GM12891 (cell line): ENCODE data around the gene APOLD1.

ENCODE experiments used
- PAX5 ChIP-seq: IDR thresholded peaks from 2 replicates; pipeline ENCODE4 v1.6.1; 2011; ENCODE audit warnings: low read length, moderate library complexity, mild to moderate bottlenecking; ENCODE audit not compliant: insufficient read depth, severe bottlenecking
- POLR2A ChIP-seq: IDR thresholded peaks from 2 replicates; pipeline ENCODE4 v1.6.1; 2011; ENCODE audit warnings: low read depth, low read length, control low read depth
- POLR2AphosphoS5 ChIP-seq: IDR thresholded peaks from 2 replicates; pipeline ENCODE4 v1.6.1; 2011; ENCODE audit warnings: low read depth, low read length, control low read depth
- TAF1 ChIP-seq: IDR thresholded peaks from 2 replicates; pipeline ENCODE4 v1.6.1; 2011; ENCODE audit warnings: low read depth, low read length, control low read depth

GRCh38 chr12:12757121-12757520, 28.3 kb upstream of the APOLD1 start:
- TF ChIP-seq POLR2AphosphoS5 (no peak), POLR2A (no peak), TAF1 (no peak), PAX5 (no peak)
